Inferior parietal cortex (tissue), 1 donor: Measurements from ENCODE around the gene DRC1.

Source experiments
- DNase-seq: peaks from one replicate; pipeline ENCODE4 v3.0.0-alpha.2; 2016; ENCODE audit errors: extremely low spot score

DRC1 gene

DNA sequence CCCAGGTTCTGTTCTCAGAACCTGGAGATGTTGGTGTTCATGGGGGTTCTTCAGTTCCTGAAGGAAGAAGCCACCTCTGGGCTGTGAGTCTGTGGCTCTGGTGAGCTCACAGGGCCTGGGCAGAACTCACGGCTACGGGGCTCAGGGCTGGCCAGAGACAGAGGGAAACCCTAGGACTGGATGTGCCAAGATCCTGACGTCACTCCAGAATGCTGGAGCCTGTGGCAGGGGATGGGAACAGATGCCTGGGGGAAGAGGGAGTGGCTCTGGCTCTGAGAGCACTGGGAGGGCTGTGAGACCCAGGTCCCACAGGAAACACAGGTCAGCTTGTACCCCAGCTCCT lies 76.2 kb downstream of the DRC1 start, which contains the start of gene OTOF:
TSS of gene OTOF (minus strand) at position 214 of the 343 bp plus-strand sequence.
- no peak for DNase-seq

DNA sequence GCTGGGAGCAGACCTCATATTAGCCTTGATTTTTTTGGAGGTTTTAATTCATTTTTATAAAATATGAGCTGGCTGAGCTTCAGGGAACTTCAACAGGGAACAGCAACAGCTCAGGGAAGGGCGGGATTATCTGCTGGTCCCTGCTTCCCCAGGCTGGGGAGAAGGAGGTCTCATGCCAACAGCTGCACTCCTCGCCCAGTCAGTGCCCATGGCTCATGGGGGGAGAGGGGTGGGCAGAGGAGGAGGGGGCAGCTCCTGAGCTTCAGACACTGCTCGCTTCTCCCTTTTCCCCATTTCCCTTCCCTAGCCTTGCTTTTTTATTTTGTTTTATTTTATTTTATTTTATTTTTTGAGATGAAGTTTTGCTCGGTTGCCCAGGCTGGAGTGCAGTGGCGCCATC lies 76.6 kb downstream of the DRC1 start:
- DNase-seq: no peak

DNA sequence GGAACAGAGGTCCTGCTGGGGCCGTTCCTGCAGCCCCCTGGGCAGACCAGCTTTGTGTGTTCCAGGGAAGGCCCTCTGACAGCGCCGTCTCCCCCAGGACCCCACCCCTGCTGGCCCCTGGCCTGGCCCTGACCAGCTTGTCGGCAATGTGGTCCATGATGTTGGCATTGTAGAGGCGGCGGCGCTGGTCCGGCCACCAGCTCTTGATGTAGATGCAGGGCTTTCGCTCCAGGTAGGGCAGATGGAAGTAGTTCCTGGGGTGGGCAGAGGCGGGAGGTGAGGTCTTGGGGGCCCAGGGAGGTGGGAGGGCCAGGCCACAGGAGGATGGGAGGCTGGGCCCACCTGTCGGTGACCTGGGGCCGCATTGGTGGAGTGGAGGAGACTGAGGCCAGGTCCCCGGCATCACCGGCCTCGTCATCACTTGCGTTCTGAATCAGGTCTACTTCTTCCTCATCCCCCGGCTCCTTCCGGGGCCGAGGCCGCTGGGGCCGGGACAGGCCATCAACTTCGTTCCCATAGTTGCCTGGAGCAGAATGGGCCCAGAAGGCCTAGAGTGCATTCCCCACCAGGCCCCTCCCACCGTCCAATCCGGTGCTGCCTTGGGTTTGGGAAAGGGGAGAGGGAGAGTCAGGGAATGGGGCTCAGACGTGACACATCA lies 77.5 kb downstream of the DRC1 start:
- no peak for DNase-seq

DNA sequence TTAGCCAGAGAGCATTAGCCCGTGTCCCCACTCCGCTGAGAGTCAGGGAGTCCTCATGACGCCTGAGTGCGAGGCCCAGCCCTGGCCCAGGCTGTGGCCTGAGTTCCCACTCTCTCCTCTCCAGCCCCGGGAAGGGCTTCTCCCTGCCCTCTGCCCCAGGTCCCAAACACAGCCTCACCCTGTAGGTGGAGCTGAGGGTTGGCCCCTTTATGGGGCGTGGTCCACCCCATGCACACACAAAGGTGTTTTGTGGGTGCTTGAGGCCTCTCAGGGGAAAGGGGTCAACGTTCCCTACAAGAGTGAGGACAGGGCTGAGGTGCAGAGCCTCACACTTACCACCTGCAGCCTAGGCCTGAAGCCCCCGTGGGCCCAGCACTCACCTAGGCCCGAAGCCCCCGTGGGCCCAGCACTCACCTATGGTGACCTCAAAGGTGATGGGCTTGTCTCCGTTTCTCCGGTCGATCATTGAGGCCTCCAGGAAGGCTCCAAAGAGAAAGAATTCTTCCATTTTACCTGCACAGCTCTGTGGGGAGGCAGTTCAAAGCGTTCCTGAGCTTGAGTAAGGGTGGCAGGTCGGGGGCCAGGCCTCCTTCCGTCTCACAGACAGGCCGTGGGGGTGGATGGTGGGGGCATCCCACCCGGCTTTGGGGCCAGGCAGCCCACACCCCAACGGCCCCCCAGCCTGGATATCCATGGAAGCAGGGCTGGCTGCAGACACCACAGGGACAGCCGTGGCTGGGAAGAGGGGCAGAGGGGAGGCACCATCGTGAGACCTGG lies 78.3 kb downstream of the DRC1 start:
- no peak for DNase-seq

DNA sequence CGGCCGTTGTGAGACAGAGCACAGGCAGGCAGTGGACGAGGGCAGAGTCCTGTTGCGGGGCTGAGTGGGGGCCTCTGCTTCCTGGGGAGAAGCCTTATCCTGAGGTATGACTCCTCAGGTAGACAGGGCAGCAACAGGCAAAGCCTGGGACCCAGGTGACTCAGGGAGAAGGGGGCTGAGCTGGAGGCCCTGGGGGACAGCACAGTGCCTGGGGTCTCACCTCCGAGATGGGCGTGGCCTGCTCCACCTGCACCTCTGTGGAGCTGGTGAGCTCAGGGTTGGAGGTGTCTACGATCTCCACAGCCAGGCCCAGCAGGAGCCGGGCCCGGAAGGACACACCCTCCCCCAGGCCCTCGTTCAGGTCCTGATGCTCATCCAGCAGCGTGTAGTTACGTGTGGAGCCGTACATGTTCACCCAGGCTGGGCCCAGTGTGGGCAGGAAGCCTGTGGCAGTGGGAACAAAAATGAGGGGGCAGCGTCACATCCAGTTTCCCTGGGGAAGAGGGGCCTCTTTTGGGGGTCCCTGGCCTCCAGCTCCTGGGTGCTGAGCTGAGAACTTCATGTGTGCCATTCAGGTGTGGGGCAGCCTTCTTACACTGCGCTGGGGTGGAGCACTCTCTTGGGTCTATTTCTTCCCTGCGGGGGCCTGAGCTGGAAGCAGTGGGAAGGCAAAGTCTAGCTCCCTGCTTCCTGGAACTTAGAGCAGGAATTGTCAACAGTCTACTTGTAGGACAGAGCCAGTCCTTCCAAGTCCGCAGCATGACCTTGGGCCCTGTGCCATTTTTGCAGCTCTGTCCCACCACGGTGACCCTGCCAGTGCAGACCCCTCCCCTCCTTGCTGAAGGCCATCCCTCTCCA lies 79.1 kb downstream of the DRC1 start:
- DNase-seq: no peak

DNA sequence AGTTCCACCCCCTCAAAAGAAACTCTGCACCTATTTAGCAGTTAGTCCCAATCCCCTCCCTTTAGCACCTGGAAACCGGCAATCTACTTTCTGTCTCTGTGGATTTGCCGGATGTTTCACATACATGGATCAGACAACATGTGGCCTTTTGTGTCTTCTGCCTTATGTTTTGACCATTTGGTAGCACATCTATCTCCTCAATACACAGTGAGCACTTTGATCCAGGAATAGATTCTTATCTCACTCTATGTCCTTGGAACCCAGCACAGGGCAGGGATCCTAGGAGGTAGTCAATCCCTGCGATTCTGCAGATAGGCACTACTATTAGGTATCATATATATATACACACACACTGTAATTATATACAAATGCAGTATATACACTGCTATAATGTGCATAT lies 80.0 kb downstream of the DRC1 start:
- DNase-seq: no peak

DNA sequence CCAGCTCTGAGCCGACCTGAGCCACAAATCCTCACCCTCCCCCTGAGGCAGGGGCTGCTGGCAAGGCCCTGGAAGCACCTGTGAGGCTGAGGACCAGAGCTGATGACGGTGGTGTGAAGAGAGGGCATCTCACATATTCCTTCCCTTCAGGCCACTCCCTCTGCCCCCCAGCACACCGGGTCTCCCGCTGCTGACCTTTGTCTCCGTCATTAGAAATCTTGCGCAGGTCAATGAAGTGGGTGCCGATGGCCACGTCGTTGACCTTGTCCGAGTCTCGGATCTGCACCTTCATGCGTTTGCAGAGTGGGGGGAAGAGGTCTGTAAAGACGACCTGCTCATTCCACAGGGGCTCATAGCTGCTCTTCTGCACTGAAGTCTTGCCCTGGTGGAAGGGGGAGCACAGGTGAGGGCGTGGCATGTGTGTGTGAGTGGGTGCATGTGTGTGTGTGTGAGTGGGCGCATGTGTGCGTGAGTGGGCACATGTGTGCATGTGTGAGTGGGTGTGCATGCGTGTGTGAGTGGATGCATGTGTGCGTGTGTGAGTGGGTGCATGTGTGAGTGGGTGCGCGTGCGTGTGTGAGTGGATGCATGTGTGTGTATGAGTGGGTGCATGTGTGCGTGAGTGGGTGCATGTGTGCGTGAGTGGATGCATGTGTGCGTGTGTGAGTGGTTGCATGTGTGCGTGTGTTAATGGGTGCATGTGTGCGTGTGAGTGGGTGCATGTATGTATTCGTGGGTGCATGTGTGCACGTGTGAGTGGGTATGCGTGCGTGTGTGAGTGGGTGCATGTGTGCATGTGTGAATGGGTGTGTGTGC lies 80.7 kb downstream of the DRC1 start:
- no peak for DNase-seq

DNA sequence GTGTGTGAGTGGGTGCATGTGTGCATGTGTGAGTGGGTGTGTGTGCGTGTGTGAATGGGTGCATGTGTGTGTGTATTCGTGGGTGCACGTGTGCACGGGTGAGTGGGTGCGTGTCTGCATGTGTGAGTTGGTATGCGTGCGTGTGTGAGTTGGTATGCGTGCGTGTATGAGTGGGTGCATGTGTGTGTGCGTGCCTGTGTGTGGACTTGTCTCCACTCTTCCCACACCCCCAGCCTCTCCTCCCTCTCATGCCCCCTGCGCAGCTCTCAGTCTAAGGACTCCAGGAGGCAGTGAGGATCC lies 81.3 kb downstream of the DRC1 start:
- no peak for DNase-seq

DNA sequence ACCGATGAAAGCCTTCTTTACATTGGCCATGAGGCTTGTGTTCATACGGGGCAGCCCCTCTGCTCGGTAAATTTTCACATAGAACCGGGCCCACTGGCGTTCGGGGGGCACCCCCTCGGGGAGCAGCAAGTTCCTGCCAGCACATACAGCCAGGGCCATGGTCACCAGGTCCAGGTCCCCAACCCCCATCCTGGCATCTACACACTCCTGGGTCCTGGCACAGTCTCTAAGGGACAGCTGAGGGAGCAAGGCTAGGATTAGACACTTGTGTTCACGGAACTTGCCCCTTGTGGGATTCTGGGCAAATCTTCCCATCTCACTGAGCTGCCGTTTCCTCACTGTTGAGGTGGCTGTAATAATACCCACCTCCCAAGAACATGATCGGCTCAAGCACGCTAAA lies 81.8 kb downstream of the DRC1 start:
- DNase-seq: no peak

DNA sequence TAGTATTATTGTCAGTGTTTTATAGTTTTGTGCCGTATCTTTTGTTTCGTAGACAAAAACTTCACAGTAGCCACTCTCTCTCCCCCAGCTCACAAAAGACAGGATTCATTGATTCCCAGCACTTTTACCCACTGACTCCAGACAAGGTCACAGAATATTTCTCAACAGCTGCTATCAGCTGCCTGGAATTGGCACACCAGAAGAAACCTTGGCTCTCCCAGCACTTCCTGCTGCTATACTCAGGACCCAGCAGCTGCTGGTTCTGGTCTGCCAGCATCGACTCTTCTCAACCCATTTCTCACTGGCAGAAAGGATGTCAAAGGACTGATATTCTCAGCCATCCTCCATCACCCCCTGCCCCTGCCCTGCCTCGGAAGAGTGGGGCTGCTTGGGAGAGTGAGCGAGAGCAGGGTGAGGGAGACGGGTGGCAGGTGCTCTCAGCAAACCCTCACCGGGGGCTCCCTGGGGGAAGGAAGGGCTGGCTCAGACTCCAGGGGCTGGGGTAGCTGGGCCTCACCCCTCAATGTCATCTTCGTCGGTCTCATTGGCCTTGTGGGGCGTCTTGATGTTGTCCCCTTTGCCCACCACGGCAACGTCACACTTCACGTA lies 82.3 kb downstream of the DRC1 start:
- no peak for DNase-seq

DNA sequence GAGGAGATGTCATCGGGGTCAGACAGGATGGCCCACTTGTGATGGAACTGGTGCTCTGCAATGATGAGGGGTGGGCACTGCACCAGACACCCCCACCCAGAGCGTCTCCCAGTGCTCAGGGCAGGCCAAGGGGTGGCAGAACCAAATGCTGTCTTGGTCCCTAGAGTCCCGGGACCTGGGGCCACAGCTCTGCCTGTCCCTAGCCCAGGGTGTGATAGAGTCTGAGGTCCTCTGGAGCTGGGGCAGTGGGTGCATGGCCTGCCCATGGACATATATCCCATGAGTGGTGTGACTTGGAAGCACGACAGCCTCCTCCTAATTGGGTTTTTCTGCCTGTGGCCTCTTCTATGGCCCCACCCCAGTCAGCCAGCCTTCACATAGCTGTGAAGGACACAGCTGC lies 82.9 kb downstream of the DRC1 start:
- no peak for DNase-seq

DNA sequence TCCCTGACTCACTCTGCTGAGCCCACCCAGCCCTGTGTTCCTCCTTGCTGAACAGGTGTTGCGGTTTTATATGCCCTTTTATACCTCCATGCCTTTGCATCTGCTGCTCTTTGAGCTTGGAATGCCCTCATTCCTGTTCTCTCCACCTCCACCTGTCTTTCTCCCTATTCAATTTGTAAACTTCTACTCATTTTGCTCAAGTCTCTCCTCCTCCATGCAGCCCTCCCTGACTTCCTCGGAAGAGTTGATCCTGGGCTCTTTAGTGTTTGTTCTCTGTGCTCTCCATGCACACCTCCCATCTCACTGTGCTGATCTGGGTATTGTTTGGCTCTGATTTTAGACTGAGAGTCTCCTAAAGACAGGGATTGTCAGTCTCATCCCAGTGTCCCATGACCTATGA lies 83.4 kb downstream of the DRC1 start:
- DNase-seq: no peak

DNA sequence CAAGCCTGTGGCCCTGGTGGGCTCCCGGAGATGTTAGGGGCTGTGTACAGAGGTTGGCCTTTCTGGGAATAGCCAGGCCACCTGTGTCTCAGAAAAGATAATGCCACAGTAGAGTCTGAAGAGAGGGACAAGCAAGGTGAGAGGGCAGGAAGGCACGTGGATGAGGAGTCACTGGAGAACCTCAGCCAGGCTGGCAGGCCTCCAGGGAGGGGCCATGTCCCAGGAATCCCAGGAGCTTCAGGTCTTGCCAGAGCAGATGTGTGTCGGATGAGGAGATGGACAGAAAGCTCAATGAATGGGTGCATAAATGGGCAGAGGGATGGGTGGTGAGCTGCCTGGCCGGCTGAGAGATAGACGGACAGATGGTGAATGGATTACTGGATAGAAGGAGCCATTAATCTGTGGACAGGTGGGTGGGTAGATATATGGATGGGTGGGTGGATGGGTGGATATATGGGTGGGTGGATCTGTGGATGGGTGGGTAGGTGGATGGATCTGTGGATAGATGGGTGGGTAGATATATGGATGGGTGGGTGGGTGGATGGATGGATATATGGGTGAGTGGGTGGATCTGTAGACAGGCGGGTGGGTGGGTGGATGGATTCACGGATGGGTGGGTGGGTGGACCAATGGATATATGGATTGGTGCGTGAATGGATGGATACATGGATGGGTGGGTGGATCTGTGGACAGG lies 84.2 kb downstream of the DRC1 start:
- no peak for DNase-seq

DNA sequence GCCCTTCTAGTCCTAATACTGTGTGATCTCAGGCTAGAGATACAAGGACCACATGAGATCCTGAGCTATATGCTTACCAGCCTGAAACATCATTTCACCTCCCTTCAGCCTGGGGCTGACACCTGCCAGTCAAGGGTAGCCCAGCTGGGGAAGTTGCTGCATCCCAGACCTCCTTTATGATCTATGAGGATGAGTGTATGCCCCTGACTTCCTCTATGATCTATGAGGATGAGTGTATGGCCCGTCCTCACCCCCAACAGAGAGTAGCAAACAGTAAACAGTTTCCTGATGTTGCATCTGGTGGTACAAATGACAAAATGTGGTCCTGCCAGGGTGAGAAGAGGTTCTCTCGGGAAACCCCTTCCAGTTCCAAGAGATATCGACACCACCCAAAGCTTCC lies 85.1 kb downstream of the DRC1 start:
- DNase-seq: no peak

DNA sequence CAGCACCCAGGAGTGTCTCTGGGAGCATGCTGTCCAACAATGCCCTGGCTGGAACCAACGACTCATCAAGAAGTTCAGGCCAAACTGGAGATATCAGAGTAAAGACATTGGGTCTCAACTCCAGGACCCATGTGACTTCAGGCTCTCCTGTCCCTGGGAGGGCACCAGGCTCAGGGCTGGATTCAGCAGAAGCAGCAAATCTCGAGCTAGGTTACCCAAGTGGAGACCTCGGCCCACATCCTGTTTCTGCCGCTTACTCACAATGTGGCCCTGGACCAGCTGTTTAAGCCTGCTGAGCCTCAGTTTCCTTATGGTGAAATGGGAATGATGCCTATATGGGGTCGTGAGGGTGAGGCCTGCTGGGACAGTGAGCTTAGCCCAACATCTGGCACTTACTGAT lies 85.5 kb downstream of the DRC1 start:
- no peak for DNase-seq

DNA sequence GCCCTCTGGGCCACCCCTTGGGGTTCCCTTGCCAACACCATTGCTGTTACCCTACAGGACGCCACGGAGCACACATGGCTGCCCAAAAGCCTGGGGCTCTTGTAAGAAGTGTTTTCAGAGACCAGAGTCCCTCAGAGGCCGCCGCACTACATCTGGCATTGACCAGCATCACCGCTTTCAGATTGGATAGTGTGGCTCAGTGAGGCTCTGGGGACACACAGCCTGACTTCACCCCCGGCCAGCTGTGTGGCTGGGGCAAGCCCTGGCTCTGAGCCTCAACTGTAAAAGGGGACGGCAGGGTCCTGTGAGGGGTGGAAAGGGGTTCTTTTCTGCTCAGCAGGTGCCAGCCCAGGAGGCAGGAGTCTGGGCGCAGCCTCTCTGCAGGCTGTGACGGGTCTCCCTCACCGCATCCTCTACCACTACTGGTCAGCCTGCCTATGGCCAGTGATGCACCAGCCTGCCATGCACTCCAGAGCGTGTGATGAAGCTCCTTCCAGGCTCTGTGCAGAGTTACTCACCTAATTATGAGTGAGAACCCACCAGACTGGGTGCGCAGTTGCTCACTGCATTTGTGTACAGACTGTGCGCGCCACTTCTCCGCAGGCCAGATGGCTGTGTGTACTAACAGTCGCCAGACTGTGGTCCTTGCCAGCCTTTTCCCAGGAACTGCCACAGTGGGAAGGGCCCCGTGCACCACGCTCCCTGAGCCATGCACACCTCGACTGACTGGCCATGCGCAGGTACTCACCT lies 86.9 kb downstream of the DRC1 start:
- DNase-seq: no peak

DNA sequence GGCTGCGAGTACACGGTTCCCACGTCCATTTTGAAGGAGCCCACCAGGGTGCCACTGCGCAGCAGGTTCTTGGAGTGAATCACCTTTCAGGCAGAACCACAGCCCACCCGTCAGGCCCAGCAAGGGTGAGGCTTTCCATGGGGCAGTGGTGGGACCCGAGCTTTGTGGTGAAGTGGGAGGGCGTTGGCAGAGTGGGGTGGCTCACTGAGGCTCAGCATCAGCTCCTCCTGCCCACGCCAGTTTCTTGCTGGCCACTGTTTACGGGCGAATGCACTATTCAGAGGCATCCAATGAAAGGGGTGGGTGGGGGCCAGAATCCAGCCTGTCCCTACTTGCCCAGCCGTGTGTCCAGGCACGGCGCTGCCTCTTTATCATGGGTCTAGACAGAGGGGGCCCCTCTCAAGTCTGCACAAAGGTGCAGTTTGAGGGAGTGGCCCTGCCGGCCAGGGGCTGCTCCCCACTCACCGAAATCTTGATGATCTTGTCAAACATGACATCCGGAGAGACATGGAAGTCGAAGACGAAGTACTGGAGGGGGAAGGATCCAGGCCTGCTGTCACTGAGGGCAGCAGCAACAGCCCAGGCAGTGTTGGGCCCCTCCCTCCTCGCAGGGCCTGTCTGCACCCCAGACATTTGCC lies 87.6 kb downstream of the DRC1 start:
- no peak for DNase-seq

DNA sequence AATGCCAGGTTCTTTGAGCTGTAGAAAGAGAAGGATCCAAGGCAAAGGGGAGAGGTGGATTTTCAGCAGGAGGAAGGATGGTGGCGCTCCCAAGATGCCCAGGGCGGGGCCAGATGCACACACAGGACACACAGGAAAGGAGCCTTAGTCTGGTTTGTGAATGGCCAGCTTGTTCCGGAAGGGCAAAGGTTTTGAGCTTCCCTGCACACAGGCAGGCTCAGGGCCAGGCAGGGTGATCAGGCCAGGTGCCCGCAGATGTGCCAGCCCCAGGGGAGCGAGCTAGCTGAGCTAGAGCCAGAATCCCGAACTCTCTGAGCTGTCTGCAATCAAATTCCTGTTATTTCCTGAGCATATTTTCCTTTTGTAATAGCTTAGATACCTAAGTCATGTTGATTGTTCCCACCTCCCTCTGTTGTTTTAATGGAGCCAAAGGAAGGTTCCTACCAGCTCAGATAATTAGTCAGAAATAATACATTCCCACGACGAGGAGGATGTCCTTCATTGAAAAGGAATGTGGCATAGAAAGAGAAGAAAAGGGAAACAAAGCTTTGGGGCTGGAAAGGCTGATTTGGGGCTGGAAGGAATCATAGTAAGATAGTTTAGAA lies 89.9 kb downstream of the DRC1 start:
- no peak for DNase-seq

DNA sequence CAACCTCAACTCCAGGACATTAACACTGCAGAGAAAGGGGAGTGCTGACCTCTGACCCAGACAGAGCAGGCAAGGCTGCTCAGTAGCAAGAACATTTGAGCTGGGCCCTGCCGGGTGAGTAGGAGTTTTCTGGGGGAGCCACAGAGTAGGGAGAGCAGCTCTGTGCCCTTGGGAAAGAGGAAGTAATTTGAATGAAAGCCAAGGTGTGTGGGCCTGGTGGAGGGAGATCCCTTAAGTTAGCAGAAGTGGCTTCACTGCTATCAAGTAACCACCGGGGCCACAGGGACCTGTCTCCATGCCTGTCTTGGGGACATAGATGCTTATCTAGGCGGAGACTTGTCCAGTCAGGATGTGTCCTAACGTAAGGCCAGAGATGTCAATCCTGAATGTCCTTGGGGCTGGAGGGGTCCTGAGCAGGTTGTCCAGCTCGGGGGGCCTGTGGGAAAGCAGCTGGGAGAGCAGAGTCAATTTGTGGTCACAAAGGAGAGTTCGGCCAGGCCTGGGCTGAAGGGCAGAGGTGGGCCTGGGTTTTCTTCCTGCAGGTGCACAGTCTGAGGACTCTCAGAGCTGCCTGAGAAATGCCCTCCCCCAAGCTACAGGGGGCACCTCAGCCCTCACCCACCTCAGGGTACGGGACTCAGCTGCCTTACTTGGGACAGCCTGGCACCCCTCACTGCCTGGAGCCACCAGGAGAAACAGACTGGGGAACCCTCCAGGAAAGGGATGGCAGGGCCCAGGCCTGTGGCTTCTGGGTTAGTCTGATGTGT lies 91.2 kb downstream of the DRC1 start:
- DNase-seq: no peak
